ENCODE measurements around the gene CAB39L.

GRCh38 chr13:49262634-49263033 lies 181.2 kb downstream of the CAB39L start:
- TF ChIP-seq, protein P1, sequence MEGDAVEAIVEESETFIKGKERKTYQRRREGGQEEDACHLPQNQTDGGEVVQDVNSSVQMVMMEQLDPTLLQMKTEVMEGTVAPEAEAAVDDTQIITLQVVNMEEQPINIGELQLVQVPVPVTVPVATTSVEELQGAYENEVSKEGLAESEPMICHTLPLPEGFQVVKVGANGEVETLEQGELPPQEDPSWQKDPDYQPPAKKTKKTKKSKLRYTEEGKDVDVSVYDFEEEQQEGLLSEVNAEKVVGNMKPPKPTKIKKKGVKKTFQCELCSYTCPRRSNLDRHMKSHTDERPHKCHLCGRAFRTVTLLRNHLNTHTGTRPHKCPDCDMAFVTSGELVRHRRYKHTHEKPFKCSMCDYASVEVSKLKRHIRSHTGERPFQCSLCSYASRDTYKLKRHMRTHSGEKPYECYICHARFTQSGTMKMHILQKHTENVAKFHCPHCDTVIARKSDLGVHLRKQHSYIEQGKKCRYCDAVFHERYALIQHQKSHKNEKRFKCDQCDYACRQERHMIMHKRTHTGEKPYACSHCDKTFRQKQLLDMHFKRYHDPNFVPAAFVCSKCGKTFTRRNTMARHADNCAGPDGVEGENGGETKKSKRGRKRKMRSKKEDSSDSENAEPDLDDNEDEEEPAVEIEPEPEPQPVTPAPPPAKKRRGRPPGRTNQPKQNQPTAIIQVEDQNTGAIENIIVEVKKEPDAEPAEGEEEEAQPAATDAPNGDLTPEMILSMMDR (IDR thresholded peaks at IDR 0.05), result no peak
- no peak for TF ChIP-seq RAD21 (conservative IDR thresholded peaks at IDR 0.05 in 1 of 2, IDR thresholded peaks at IDR 0.05 in 1 of 2)
- TF ChIP-seq, protein P2, sequence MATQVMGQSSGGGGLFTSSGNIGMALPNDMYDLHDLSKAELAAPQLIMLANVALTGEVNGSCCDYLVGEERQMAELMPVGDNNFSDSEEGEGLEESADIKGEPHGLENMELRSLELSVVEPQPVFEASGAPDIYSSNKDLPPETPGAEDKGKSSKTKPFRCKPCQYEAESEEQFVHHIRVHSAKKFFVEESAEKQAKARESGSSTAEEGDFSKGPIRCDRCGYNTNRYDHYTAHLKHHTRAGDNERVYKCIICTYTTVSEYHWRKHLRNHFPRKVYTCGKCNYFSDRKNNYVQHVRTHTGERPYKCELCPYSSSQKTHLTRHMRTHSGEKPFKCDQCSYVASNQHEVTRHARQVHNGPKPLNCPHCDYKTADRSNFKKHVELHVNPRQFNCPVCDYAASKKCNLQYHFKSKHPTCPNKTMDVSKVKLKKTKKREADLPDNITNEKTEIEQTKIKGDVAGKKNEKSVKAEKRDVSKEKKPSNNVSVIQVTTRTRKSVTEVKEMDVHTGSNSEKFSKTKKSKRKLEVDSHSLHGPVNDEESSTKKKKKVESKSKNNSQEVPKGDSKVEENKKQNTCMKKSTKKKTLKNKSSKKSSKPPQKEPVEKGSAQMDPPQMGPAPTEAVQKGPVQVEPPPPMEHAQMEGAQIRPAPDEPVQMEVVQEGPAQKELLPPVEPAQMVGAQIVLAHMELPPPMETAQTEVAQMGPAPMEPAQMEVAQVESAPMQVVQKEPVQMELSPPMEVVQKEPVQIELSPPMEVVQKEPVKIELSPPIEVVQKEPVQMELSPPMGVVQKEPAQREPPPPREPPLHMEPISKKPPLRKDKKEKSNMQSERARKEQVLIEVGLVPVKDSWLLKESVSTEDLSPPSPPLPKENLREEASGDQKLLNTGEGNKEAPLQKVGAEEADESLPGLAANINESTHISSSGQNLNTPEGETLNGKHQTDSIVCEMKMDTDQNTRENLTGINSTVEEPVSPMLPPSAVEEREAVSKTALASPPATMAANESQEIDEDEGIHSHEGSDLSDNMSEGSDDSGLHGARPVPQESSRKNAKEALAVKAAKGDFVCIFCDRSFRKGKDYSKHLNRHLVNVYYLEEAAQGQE (IDR thresholded peaks at IDR 0.05), result no peak
- no peak for TF ChIP-seq RFX5 (IDR thresholded peaks at IDR 0.05)
- TF ChIP-seq POLR2A (IDR thresholded peaks at IDR 0.05; ENCODE audit: low read length), result no peak
- TF ChIP-seq NPAS2 (CRISPR knock-in tag; IDR thresholded peaks at IDR 0.05; ENCODE audit: borderline replicate concordance), result no peak
- no peak for TF ChIP-seq JUN (IDR thresholded peaks at IDR 0.05)
- TF ChIP-seq CHD2 (IDR thresholded peaks at IDR 0.05; ENCODE audit: low read length, partially characterized antibody), result no peak
- no peak for TF ChIP-seq CEBPB (IDR thresholded peaks at IDR 0.05)
- no peak for TF ChIP-seq TP53 (CRISPR knock-in tag; IDR thresholded peaks at IDR 0.05)
- TF ChIP-seq, protein P3, sequence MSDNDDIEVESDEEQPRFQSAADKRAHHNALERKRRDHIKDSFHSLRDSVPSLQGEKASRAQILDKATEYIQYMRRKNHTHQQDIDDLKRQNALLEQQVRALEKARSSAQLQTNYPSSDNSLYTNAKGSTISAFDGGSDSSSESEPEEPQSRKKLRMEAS (IDR thresholded peaks at IDR 0.05), result no peak
- TF ChIP-seq EHMT2 (IDR thresholded peaks at IDR 0.05; ENCODE audit: low read depth), result no peak
- no peak for TF ChIP-seq HMGXB4 (CRISPR knock-in tag; IDR thresholded peaks at IDR 0.05; ENCODE audit: borderline replicate concordance)
